ENCODE data around the gene METTL26. TPM values are rescaled to one million over a fixed set of nuclear protein-coding genes. Genes with fewer than 3 reads are reported as not detected.

Gene METTL26
- total RNA-seq, 2 donors from 2014 or later, result 76.8 to 115 TPM

- DNase-seq, result peak in 2 of 4 donors; percentile 13 to 14
- TF ChIP-seq POLR2A (IDR thresholded peaks at IDR 0.05) (no peak), CTCF (IDR thresholded peaks at IDR 0.05) (no peak)
These were observed 9.2 kb downstream of the METTL26 start for GRCh38 chr16:626787-627453.

DNA sequence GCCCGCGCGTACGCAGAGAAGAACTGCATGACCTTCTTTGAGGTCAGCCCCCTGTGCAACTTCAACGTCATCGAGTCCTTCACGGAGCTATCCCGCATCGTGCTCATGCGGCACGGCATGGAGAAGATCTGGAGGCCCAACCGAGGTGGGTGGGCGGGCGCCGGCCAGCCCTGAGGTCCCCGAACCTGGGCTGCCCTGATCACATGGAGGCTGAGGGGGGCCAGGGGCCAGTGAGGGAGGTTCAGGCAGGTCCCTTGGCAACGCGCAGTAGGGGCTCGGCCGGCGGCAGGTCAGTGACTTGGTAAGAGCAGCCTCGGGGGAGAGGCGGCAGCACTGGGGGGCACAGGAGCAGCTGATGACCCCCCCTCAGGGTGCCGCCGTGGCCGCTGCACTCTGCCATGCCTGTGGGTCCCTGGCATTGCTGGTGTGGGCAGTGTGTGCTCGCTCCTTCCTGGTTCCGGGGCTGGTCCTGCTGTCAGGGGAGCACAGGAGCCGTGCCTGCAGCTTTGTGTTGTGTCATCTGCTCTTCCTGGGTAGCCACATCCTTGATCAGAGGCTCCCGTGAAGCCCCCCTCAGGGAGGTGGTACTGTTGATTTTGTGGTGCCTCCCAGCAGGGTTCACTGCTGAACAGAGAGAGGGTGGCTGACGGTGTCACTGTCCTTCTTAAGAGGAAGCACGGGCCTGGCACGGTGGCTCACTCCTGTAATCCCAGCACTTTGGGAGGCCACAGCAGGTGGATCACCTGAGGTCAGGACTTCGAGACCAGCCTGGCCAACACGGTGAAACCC is 9.9 kb downstream of the METTL26 start:
- no peak for DNase-seq
- ATAC-seq, result no peak
- WGBS, 2 donors, result 90 to 97% methylated on average over 5 to 28 of the region's 35 CpGs
- Histone ChIP-seq H3K36me3 (replicated peaks in 1 of 2; ENCODE audit: insufficient read depth in 1 of 2, low read depth in 2 of 2) (peaks cover 4 to 7% of the 10 kb centered on the region in 2 donors), H3K4me1 (peaks cover 12% of the 10 kb centered on the region), H3K27me3 (no peaks in the 10 kb centered on the region), H3K9me3 (no peaks in the 10 kb centered on the region), H3K27ac (no peak overlapping the region), H3K4me3 (no peak overlapping the region)
- intact Hi-C loops (cut with DNase I), result no loop called here
- TF ChIP-seq POLR2A (IDR thresholded peaks at IDR 0.05) (no peak), CTCF (IDR thresholded peaks at IDR 0.05) (no peak)

More at GRCh38 chr16:626787-627453, 9.2 kb downstream of the METTL26 start:
- ATAC-seq, result no peak
- Histone ChIP-seq H3K36me3 (replicated peaks in 1 of 2; ENCODE audit: insufficient read depth in 1 of 2, low read depth in 2 of 2) (peaks cover 4 to 7% of the 10 kb centered on the region in 2 donors), H3K27ac (no peak overlapping the region), H3K27me3 (no peaks in the 10 kb centered on the region), H3K9me3 (no peaks in the 10 kb centered on the region), H3K4me3 (no peak overlapping the region), H3K4me1 (peaks cover 14% of the 10 kb centered on the region)
- intact Hi-C loops (cut with DNase I), result no loop called here
- 96% methylated on average over 24 to 29 of the region's 29 CpGs for WGBS, 2 donors

GRCh38 chr16:625117-625976 is 10.8 kb downstream of the METTL26 start:
- H3K36me3 ChIP-seq (replicated peaks in 1 of 2; ENCODE audit: insufficient read depth in 1 of 2, low read depth in 2 of 2), result peaks cover 4 to 7% of the 10 kb centered on the region in 2 donors
- no peaks in the 10 kb centered on the region for H3K9me3 ChIP-seq
- ATAC-seq (no peak), DNase-seq (no peak)
- 93% methylated on average over 3 to 33 of the region's 37 CpGs for WGBS, 2 donors
- no peaks in the 10 kb centered on the region for H3K27me3 ChIP-seq
- TF ChIP-seq POLR2A (IDR thresholded peaks at IDR 0.05) (no peak), CTCF (IDR thresholded peaks at IDR 0.05) (no peak)
- intact Hi-C loops (cut with DNase I), result no loop called here
- H3K4me1 ChIP-seq, result peaks cover 4% of the 10 kb centered on the region
- H3K4me3 ChIP-seq, result no peak overlapping the region
- H3K27ac ChIP-seq, result no peak overlapping the region

- intact Hi-C loops (cut with DNase I), result no loop called here
- 84 to 88% methylated on average over 9 to 10 of the region's 10 CpGs for WGBS, 2 donors
- no peak for TF ChIP-seq CTCF (IDR thresholded peaks at IDR 0.05)
- no peak for TF ChIP-seq POLR2A (IDR thresholded peaks at IDR 0.05)
- no peaks in the 10 kb centered on the region for H3K9me3 ChIP-seq
- no peaks in the 10 kb centered on the region for H3K4me1 ChIP-seq
- H3K27me3 ChIP-seq, result no peaks in the 10 kb centered on the region
- H3K4me3 ChIP-seq, result no peak overlapping the region
- peaks cover 4 to 7% of the 10 kb centered on the region in 2 donors for H3K36me3 ChIP-seq (replicated peaks in 1 of 2; ENCODE audit: insufficient read depth in 1 of 2, low read depth in 2 of 2)
- no peak overlapping the region for H3K27ac ChIP-seq
- no peak for ATAC-seq
- no peak for DNase-seq
These were observed 11.5 kb downstream of the METTL26 start for GRCh38 chr16:624526-625070.

All from body of pancreas (tissue), 4 donors.